Psoas muscle (tissue), 8 donors: Measurements from ENCODE around the gene PRDM8. TPM values are rescaled to one million over a fixed set of nuclear protein-coding genes. Genes with fewer than 3 reads are reported as not detected.
A peak's percentile ranks its signal among the peaks of the same experiment; 100 is the strongest.

Experiments used
- ATAC-seq, 4 donors: fragments of 200-7000 bp; cut with Tn5 transposase; one replicate each; pipeline ENCODE4 v1.9.1; 2020; ENCODE audit warnings: moderate library complexity in 3 of 4, mild to moderate bottlenecking in 2 of 4
- DNase-seq, 2 donors: peaks; one replicate each; pipeline ENCODE4 v3.0.0-alpha.2; 2020
- H3K27ac ChIP-seq: fragments of 200-600 bp; one replicate; pipeline ENCODE4 v1.8.0; 2022
- H3K27me3 ChIP-seq, 3 donors: fragments of 200-600 bp in 1 of 3; one replicate each; pipeline versions ENCODE4 v1.6.1 to v1.8.0; 2013 to 2022; ENCODE audit warnings: low read length in 2 of 3, mild to moderate bottlenecking in 2 of 3, moderate library complexity in 1 of 3; ENCODE audit not compliant: insufficient read depth in 3 of 3
- H3K36me3 ChIP-seq, 2 donors: fragments of 200-600 bp in 1 of 2; one replicate each; pipeline versions ENCODE4 v1.6.1 to v1.8.0; 2013 to 2022; ENCODE audit warnings: low read depth in 1 of 2, mild to moderate bottlenecking in 1 of 2, moderate library complexity in 1 of 2; ENCODE audit not compliant: insufficient read depth in 1 of 2
- H3K4me1 ChIP-seq: fragments of 200-600 bp; one replicate; pipeline ENCODE4 v1.8.0; 2022
- H3K4me3 ChIP-seq: fragments of 200-600 bp; one replicate; pipeline ENCODE4 v1.8.0; 2022; ENCODE audit warnings: mild to moderate bottlenecking
- H3K9me3 ChIP-seq: fragments of 200-600 bp; one replicate; pipeline ENCODE4 v1.8.0; 2022
- CTCF ChIP-seq: fragments of 200-600 bp; IDR thresholded peaks from one replicate; pipeline ENCODE4 v1.8.0; 2022; ENCODE audit warnings: antibody characterized with exemption
- whole genome bisulfite sequencing, 3 donors: extraction: QIAGEN DNeasy Blood & Tissue Kit; methylation state at CpG; one replicate each; pipeline versions ENCODE4 v1.1.6 to v1.1.7; 2013; 5-methylcytosine and 5-hydroxymethylcytosine counted together
- intact Hi-C, 2 donors: fragments of 100-400 bp; cut with DNase I; formaldehyde crosslinking; loops; one replicate each; pipeline versions ENCODE4 v1.11.0 to v1.14.2; 2022
- polyA plus RNA-seq, 3 donors: library from polyadenylated mRNA; stranded (reverse); fragments of 200-250 nt; gene quantifications; one replicate each; pipeline ENCODE4 v1.2.3, GENCODE V29; 2013
- total RNA-seq, 4 donors: library from RNA; stranded (reverse); fragmentation: NEBNext Ultra II Directional in 2 of 4; extraction: Animal tissue kit (Norgen Biotek cat#: 25700) in 2 of 4; gene quantifications; one replicate each; pipeline versions ENCODE4 v1.2.1 to v1.2.4, GENCODE V29; 2021 to 2023
- donor health status: healthy with polysubstance abuse.
- donor health status: DM: no; HTN: no; CAD: no; lungs with moderate emphysema.
- donor health status: Bipolar disorder and iron deficiency.
- donor health status: healthy.
- donor health status: DM: yes; HTN: yes; CAD: no.
- donor health status: DM: no; HTN: no; CAD: no.
- donor health status: DM: no; HTN: no; CAD: no.
- donor health status: DM: yes; HTN: yes; CAD: no.

PRDM8 gene
- total and polyA plus RNA-seq, 7 donors = 0.28 to 1.8 (median 0.63) TPM

DNA sequence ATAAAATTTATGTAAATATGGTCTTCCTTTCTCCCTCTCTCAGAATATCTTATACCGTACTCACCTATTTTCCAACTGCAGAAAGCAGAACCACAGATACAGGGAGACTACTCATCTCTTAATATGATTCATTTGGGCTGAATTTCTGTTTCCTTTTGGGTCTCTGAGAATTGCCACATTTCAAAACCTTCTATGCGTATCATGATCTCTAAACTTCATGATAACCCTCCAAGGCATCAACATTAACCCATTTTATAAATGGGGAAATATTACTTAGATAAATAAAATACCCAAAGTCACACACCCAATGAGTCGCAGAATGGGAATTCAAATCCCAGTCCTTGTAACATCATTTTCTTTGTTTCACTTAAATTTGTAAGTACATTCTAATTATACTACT is 16.6 kb upstream of the PRDM8 start:
- Histone ChIP-seq H3K36me3 (no peaks in the 10 kb centered on the region), H3K27me3 (peaks cover 0 to 30% (median 22%) of the 10 kb centered on the region in 3 donors), H3K27ac (no peak overlapping the region), H3K9me3 (peaks cover 3% of the 10 kb centered on the region), H3K4me1 (peaks cover 11% of the 10 kb centered on the region), H3K4me3 (no peak overlapping the region)
- 71 to 77% (median 72%) methylated on average over 3 of the region's 3 CpGs for WGBS, 3 donors
- intact Hi-C loops = no loop called here
- TF ChIP-seq CTCF = no peak
- DNase-seq (no peak), ATAC-seq (no peak)

- ATAC-seq (no peak), DNase-seq (no peak)
- no peak overlapping the region for H3K27ac ChIP-seq
- intact Hi-C loops = no loop called here
- H3K4me1 ChIP-seq = peaks cover 13% of the 10 kb centered on the region
- no peak overlapping the region for H3K4me3 ChIP-seq
- H3K27me3 ChIP-seq = peaks cover 0 to 46% (median 24%) of the 10 kb centered on the region in 3 donors
- TF ChIP-seq CTCF = no peak
- H3K9me3 ChIP-seq = peaks cover 3% of the 10 kb centered on the region
- no peaks in the 10 kb centered on the region for H3K36me3 ChIP-seq
- WGBS, 3 donors = 7 to 14% (median 10%) methylated on average over 10 of the region's 10 CpGs
These were observed 15.0 kb upstream of the PRDM8 start for GRCh38 chr4:80182237-80182866.

DNA sequence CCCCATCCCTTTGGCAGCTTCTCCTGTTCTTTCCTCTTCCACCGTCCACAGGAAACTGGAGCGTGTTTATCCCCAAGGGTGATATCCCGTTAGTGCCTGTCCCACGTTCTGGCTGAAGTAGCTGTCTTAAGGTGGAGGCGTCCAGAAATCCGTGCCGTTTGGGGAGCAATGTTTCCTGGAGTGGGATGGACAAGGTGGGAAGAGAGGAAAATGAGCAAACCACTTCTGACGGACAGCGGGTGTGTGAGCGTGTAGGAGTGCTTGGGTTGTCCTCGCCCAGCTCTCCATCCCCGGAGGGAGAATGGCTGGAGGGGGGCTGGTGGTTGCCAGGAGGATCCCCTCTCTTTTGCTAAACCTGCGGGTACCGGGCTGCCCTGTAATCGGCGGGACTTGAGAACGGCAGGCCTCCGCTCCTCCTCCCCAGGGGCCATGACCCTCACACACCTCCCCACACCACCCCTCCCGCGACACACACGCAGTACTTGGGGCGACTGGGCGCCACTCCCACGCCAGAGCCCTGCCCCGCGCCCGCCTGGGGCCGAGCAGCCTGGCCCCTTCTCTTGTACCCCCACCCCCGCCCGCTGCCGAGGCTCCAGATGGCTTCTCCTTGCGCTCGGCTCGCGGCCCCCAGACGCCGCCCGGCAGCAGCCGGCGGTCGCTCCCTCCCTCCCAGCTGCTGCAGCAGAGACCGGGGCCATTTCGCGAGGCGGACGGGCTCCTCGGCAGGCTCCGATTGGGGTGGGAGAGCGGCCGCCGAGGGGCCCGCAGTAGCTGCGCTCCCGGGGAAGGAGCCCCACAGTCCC is 13.9 kb upstream of the PRDM8 start:
- DNase-seq (peak; percentile 43 to 67), ATAC-seq (peak; percentile 32 to 61 (median 45))
- WGBS, 3 donors = 1 to 2% (median 2%) methylated on average over 46 to 54 of the region's 54 CpGs
- Histone ChIP-seq H3K27ac (peak overlapping the region; percentile 51), H3K27me3 (peaks cover 0 to 57% (median 27%) of the 10 kb centered on the region in 3 donors), H3K4me1 (peaks cover 13% of the 10 kb centered on the region), H3K36me3 (no peaks in the 10 kb centered on the region), H3K4me3 (peak overlapping the region; percentile 70), H3K9me3 (peaks cover 3% of the 10 kb centered on the region)
- no peak for TF ChIP-seq CTCF
- intact Hi-C loops = no loop called here

GRCh38 chr4:80184053-80184824 is 13.1 kb upstream of the PRDM8 start:
- WGBS, 3 donors = 0 to 1% (median 0%) methylated on average over 33 to 46 of the region's 46 CpGs
- Histone ChIP-seq H3K4me1 (peaks cover 13% of the 10 kb centered on the region), H3K9me3 (no peaks in the 10 kb centered on the region), H3K36me3 (no peaks in the 10 kb centered on the region), H3K27me3 (peaks cover 0 to 62% (median 30%) of the 10 kb centered on the region in 3 donors), H3K4me3 (peak overlapping the region; percentile 70), H3K27ac (peak overlapping the region; percentile 51)
- intact Hi-C loops = no loop called here
- TF ChIP-seq CTCF = peak; percentile 69
- ATAC-seq (peak; percentile 83 to 95 (median 91)), DNase-seq (peak; percentile 91 to 92)
